Prostate gland (tissue), 2 donors: ENCODE results near the gene DIPK1A.

ENCODE experiments used
- POLR2A ChIP-seq: fragments of 450-650 bp; IDR thresholded peaks from one replicate; pipeline ENCODE4 v1.6.1; 2016; ENCODE audit warnings: antibody characterized with exemption, mild to moderate bottlenecking
- POLR2AphosphoS5 ChIP-seq: sonication (generic); formaldehyde crosslinking; IDR thresholded peaks from one replicate; pipeline ENCODE4 v1.6.1; 2017; ENCODE audit warnings: antibody characterized with exemption
- TF ChIP-seq, protein P1 (sequence below), 4 experiments: fragments of 200-600 bp in 2 of 4; fragments of 450-650 bp in 2 of 4; sonication (generic) in 2 of 4; IDR thresholded peaks; 1 replicate in 3 of 4; 2 replicates in 1 of 4; pipeline ENCODE4 v1.5.1; 2016 to 2019; ENCODE audit warnings: antibody characterized with exemption in 4 of 4, mild to moderate bottlenecking in 2 of 4, moderate library complexity in 2 of 4

GRCh38 chr1:92936865-92937264 lies 24.4 kb downstream of the DIPK1A start:
- TF ChIP-seq, protein P1, sequence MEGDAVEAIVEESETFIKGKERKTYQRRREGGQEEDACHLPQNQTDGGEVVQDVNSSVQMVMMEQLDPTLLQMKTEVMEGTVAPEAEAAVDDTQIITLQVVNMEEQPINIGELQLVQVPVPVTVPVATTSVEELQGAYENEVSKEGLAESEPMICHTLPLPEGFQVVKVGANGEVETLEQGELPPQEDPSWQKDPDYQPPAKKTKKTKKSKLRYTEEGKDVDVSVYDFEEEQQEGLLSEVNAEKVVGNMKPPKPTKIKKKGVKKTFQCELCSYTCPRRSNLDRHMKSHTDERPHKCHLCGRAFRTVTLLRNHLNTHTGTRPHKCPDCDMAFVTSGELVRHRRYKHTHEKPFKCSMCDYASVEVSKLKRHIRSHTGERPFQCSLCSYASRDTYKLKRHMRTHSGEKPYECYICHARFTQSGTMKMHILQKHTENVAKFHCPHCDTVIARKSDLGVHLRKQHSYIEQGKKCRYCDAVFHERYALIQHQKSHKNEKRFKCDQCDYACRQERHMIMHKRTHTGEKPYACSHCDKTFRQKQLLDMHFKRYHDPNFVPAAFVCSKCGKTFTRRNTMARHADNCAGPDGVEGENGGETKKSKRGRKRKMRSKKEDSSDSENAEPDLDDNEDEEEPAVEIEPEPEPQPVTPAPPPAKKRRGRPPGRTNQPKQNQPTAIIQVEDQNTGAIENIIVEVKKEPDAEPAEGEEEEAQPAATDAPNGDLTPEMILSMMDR (IDR thresholded peaks at IDR 0.05), result no peak
- no peak for TF ChIP-seq POLR2A
- no peak for TF ChIP-seq POLR2AphosphoS5
